Nephron (organoid): Measurements from ENCODE around the gene KMT2B.

Experiments
- H3K27ac Mint-ChIP-seq, 3 experiments: 2 replicates each; pipeline ENCODE4 v1.8.0; 2020; ENCODE audit warnings: mixed read lengths in 3 of 3, mild to moderate bottlenecking in 2 of 3, moderate library complexity in 1 of 3
- H3K27me3 Mint-ChIP-seq: 2 replicates; pipeline ENCODE4 v1.8.0; 2021; ENCODE audit warnings: low read depth, mild to moderate bottlenecking, moderate library complexity, mixed read lengths
- H3K36me3 Mint-ChIP-seq: 2 replicates; pipeline ENCODE4 v1.8.0; 2020; ENCODE audit warnings: low read depth, mixed read lengths
- H3K4me1 Mint-ChIP-seq: 2 replicates; pipeline ENCODE4 v1.8.0; 2020; ENCODE audit warnings: mixed read lengths
- H3K4me3 Mint-ChIP-seq, 3 experiments: 2 replicates each; pipeline ENCODE4 v1.8.0; 2020; ENCODE audit warnings: mild to moderate bottlenecking in 3 of 3, mixed read lengths in 3 of 3, moderate library complexity in 2 of 3
- H3K9me3 Mint-ChIP-seq: 2 replicates; pipeline ENCODE4 v1.8.0; 2020; ENCODE audit warnings: mixed read lengths
- CTCF ChIP-seq, 3 experiments: fragments of 200-600 bp; sonication (generic); IDR thresholded peaks; one replicate each; pipeline ENCODE4 v1.5.0; 2021; ENCODE audit warnings: antibody characterized with exemption in 3 of 3; ENCODE audit not compliant: unreplicated experiment in 3 of 3

The KMT2B gene

GRCh38 chr19:35776102-35776788 lies 58.4 kb downstream of the KMT2B start:
- Mint-ChIP-seq H3K4me1 (peaks cover 27% of the 10 kb centered on the region), H3K36me3 (peaks cover 13% of the 10 kb centered on the region), H3K27me3 (no peaks in the 10 kb centered on the region), H3K9me3 (no peaks in the 10 kb centered on the region), H3K27ac (peak overlapping the region; percentile 43 to 62 (median 48)), H3K4me3 (peak overlapping the region; percentile 78 to 90 (median 89))
- TF ChIP-seq CTCF (IDR thresholded peaks at IDR 0.05; ENCODE audit: unreplicated experiment in 3 of 3), result no peak

- Mint-ChIP-seq H3K4me3 (peak overlapping the region; percentile 78 to 90 (median 89)), H3K9me3 (no peaks in the 10 kb centered on the region), H3K27me3 (no peaks in the 10 kb centered on the region), H3K36me3 (peaks cover 19% of the 10 kb centered on the region), H3K27ac (peak overlapping the region; percentile 20 to 48 (median 28)), H3K4me1 (peaks cover 27% of the 10 kb centered on the region)
- no peak for TF ChIP-seq CTCF (IDR thresholded peaks at IDR 0.05; ENCODE audit: unreplicated experiment in 3 of 3)
Observed at GRCh38 chr19:35777086-35777841, 59.5 kb downstream of the KMT2B start.

GRCh38 chr19:35777961-35778360 lies 60.2 kb downstream of the KMT2B start:
- no peak for TF ChIP-seq CTCF (IDR thresholded peaks at IDR 0.05; ENCODE audit: unreplicated experiment in 3 of 3)
- Mint-ChIP-seq H3K27ac (peak overlapping the region in 1 of 3 experiments; percentile 48), H3K27me3 (peaks cover 2% of the 10 kb centered on the region), H3K4me1 (peaks cover 27% of the 10 kb centered on the region), H3K4me3 (peak overlapping the region; percentile 78 to 90 (median 89)), H3K9me3 (no peaks in the 10 kb centered on the region), H3K36me3 (peaks cover 24% of the 10 kb centered on the region)

GRCh38 chr19:35779033-35779432 lies 61.2 kb downstream of the KMT2B start:
- Mint-ChIP-seq H3K4me3 (peak overlapping the region in 2 of 3 experiments; percentile 1 to 26), H3K4me1 (peaks cover 27% of the 10 kb centered on the region), H3K27me3 (peaks cover 6% of the 10 kb centered on the region), H3K9me3 (no peaks in the 10 kb centered on the region), H3K36me3 (peaks cover 30% of the 10 kb centered on the region), H3K27ac (no peak overlapping the region)
- TF ChIP-seq CTCF (IDR thresholded peaks at IDR 0.05; ENCODE audit: unreplicated experiment in 3 of 3), result no peak

- H3K36me3 Mint-ChIP-seq, result peaks cover 30% of the 10 kb centered on the region
- no peak overlapping the region for H3K27ac Mint-ChIP-seq
- TF ChIP-seq CTCF (IDR thresholded peaks at IDR 0.05; ENCODE audit: unreplicated experiment in 3 of 3), result no peak
- no peak overlapping the region for H3K4me3 Mint-ChIP-seq
- H3K27me3 Mint-ChIP-seq, result peaks cover 6% of the 10 kb centered on the region
- no peaks in the 10 kb centered on the region for H3K9me3 Mint-ChIP-seq
- peaks cover 18% of the 10 kb centered on the region for H3K4me1 Mint-ChIP-seq
Observed at GRCh38 chr19:35780058-35780457, 62.3 kb downstream of the KMT2B start.
